Lung (tissue), 12 donors: Measurements from ENCODE around the gene SPSB3. TPM values are rescaled to one million over a fixed set of nuclear protein-coding genes. Genes with fewer than 3 reads are reported as not detected.

Source experiments
- ATAC-seq: fragments of 200-7000 bp; cut with Tn5 transposase; one replicate; pipeline ENCODE4 v1.9.1; 2020; ENCODE audit warnings: moderate number of reproducible peaks; ENCODE audit not compliant: insufficient read depth, low FRiP score
- DNase-seq, 3 donors: peaks; one replicate each; pipeline ENCODE4 v3.0.0-alpha.2; 2013 to 2017
- H3K27ac ChIP-seq, 2 donors: one replicate each; pipeline ENCODE4 v1.5.1; 2013; ENCODE audit warnings: mild to moderate bottlenecking in 2 of 2, moderate library complexity in 2 of 2, control low read depth in 1 of 2, inconsistent platforms in 1 of 2, low read depth in 1 of 2, low read length in 1 of 2
- H3K27me3 ChIP-seq, 3 donors: one replicate each; pipeline ENCODE4 v1.5.1; 2013; ENCODE audit warnings: low read length in 2 of 3; ENCODE audit not compliant: control insufficient read depth in 3 of 3, insufficient read depth in 3 of 3
- H3K36me3 ChIP-seq, 4 donors: one replicate each; pipeline ENCODE4 v1.5.1; 2013; ENCODE audit warnings: low read length in 4 of 4, mild to moderate bottlenecking in 1 of 4, moderate library complexity in 1 of 4; ENCODE audit not compliant: control insufficient read depth in 4 of 4, insufficient read depth in 4 of 4
- H3K4me1 ChIP-seq, 5 donors: one replicate each; pipeline ENCODE4 v1.5.1; 2013; ENCODE audit warnings: low read length in 5 of 5, mild to moderate bottlenecking in 2 of 5, moderate library complexity in 1 of 5; ENCODE audit not compliant: control insufficient read depth in 5 of 5, insufficient read depth in 5 of 5
- H3K4me3 ChIP-seq: one replicate; pipeline ENCODE4 v1.5.1; 2013; ENCODE audit warnings: mild to moderate bottlenecking, control low read depth, moderate library complexity
- H3K9ac ChIP-seq, 2 donors: one replicate each; pipeline ENCODE4 v1.5.1; 2013; ENCODE audit warnings: low read length in 2 of 2, control low read depth in 1 of 2; ENCODE audit not compliant: insufficient read depth in 1 of 2
- H3K9me3 ChIP-seq, 4 donors: one replicate each; pipeline ENCODE4 v1.5.1; 2013; ENCODE audit warnings: low read length in 3 of 4, mild to moderate bottlenecking in 1 of 4, moderate library complexity in 1 of 4; ENCODE audit not compliant: control insufficient read depth in 4 of 4, insufficient read depth in 3 of 4
- WGBS, 2 donors: extraction: QIAGEN DNeasy Blood & Tissue Kit; methylation state at CpG; one replicate each; pipeline ENCODE4 v1.1.7; 2013; 5-methylcytosine and 5-hydroxymethylcytosine counted together
- polyA plus RNA-seq, 2 donors: library from polyadenylated mRNA; stranded (reverse); fragments of 200-250 nt; gene quantifications; one replicate each; pipeline ENCODE4 v1.2.1, GENCODE V29; 2013
- total RNA-seq, 2 donors: library from RNA; depleted of rRNA in 1 of 2; stranded (reverse); fragments of >200 nt in 1 of 2; gene quantifications; one replicate each; pipeline ENCODE4 v1.2.1, GENCODE V29; 2014 to 2021
- TF ChIP-seq, protein P1 (sequence below): IDR thresholded peaks from 2 replicates; pipeline ENCODE4 v1.5.1; 2012; ENCODE audit warnings: mild to moderate bottlenecking; ENCODE audit errors: control extremely low read depth, extremely low read depth
- donor health status: control.
- donor health status: control.
- donor health status: Bipolar disorder and iron deficiency.
- donor health status: healthy.
- donor health status: DM: yes; HTN: yes; CAD: no.

SPSB3 gene
- total and polyA plus RNA-seq, 4 donors, result 39.8 to 76.1 (median 50.9) TPM

DNA sequence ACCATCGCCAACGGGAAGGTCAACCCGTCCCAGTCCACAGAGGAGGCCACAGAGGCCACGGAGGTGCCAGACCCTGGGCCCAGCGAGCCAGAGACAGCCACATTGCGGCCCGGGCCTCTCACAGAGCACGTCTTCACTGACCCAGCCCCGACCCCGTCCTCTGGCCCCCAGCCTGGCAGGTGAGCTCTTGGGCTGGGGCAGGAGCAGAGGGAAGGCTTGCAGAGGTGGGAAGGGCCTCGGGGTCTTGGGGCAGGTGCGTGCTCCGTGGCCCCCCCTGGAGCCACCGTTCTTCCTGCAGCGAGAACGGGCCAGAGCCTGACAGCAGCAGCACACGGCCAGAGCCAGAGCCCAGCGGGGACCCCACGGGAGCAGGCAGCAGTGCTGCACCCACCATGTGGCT, 16.1 kb downstream of the SPSB3 start:
- H3K4me3 ChIP-seq, result no peak overlapping the region
- H3K27ac ChIP-seq, result no peak overlapping the region
- TF ChIP-seq, protein P1, sequence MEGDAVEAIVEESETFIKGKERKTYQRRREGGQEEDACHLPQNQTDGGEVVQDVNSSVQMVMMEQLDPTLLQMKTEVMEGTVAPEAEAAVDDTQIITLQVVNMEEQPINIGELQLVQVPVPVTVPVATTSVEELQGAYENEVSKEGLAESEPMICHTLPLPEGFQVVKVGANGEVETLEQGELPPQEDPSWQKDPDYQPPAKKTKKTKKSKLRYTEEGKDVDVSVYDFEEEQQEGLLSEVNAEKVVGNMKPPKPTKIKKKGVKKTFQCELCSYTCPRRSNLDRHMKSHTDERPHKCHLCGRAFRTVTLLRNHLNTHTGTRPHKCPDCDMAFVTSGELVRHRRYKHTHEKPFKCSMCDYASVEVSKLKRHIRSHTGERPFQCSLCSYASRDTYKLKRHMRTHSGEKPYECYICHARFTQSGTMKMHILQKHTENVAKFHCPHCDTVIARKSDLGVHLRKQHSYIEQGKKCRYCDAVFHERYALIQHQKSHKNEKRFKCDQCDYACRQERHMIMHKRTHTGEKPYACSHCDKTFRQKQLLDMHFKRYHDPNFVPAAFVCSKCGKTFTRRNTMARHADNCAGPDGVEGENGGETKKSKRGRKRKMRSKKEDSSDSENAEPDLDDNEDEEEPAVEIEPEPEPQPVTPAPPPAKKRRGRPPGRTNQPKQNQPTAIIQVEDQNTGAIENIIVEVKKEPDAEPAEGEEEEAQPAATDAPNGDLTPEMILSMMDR, result no peak
- no peak for DNase-seq
- H3K27me3 ChIP-seq, result no peaks in the 10 kb centered on the region
- H3K9ac ChIP-seq, result no peak overlapping the region
- ATAC-seq, result no peak
- WGBS, 2 donors, result 94 to 95% methylated on average over 19 of the region's 19 CpGs
- peaks cover 6 to 73% (median 19%) of the 10 kb centered on the region in 4 donors for H3K36me3 ChIP-seq
- H3K4me1 ChIP-seq, result peaks cover 0 to 7% (median 0%) of the 10 kb centered on the region in 5 donors
- H3K9me3 ChIP-seq, result no peaks in the 10 kb centered on the region

DNA sequence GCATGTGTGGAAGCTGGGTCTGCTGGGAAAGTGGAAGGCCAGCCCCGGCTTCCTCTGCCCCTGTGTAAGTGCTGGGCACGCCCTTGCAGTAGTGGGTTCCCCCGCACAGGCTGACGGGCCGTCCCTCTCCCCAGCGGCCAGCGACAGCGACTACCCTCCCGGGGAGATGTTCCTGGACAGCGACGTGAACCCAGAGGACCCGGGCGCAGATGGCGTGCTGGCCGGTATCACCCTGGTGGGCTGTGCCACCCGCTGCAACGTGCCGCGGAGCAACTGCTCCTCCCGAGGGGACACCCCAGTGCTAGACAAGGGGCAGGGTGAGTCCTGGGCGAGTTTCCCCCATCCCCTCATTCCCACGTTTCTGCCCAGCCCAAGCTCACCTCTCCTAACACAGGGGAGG, 16.5 kb downstream of the SPSB3 start:
- Histone ChIP-seq H3K9ac (no peak overlapping the region), H3K9me3 (no peaks in the 10 kb centered on the region), H3K27ac (no peak overlapping the region), H3K4me3 (no peak overlapping the region), H3K36me3 (peaks cover 6 to 77% (median 21%) of the 10 kb centered on the region in 4 donors), H3K27me3 (no peaks in the 10 kb centered on the region), H3K4me1 (peaks cover 0 to 7% (median 0%) of the 10 kb centered on the region in 5 donors)
- TF ChIP-seq, protein P1, result no peak
- ATAC-seq (no peak), DNase-seq (no peak)
- WGBS, 2 donors, result 90 to 93% methylated on average over 22 of the region's 22 CpGs

GRCh38 chr16:1764971-1765370, 17.4 kb downstream of the SPSB3 start:
- ATAC-seq (no peak), DNase-seq (no peak)
- WGBS, 2 donors, result 94 to 96% methylated on average over 20 to 21 of the region's 21 CpGs
- Histone ChIP-seq H3K9me3 (no peaks in the 10 kb centered on the region), H3K27me3 (no peaks in the 10 kb centered on the region), H3K4me3 (no peak overlapping the region), H3K36me3 (peaks cover 6 to 84% (median 23%) of the 10 kb centered on the region in 4 donors), H3K9ac (no peak overlapping the region), H3K27ac (no peak overlapping the region), H3K4me1 (peaks cover 0 to 2% (median 0%) of the 10 kb centered on the region in 5 donors)
- TF ChIP-seq, protein P1, result no peak
